Naive B cell (primary cell): ENCODE measurements around the gene PCYT2. TPM values are rescaled to one million over a fixed set of nuclear protein-coding genes. Genes with fewer than 3 reads are reported as not detected.

Experiments
- ATAC-seq, 2 donors: fragments of 150-1000 bp; cut with Tn5 transposase; 2 replicates each; pipeline ENCODE4 v1.10.0; 2021; ENCODE audit warnings: low read depth in 2 of 2, mild to moderate bottlenecking in 2 of 2, moderate library complexity in 2 of 2
- DNase-seq: peaks from one replicate; pipeline ENCODE4 v3.0.0; 2022
- H3K27ac Mint-ChIP-seq, 6 donors: one replicate each; pipeline ENCODE4 v1.8.0; 2020 to 2022; ENCODE audit warnings: mild to moderate bottlenecking in 6 of 6, mixed read lengths in 6 of 6, moderate library complexity in 5 of 6, inconsistent platforms in 2 of 6
- H3K27me3 Mint-ChIP-seq, 3 donors: one replicate each; pipeline ENCODE4 v1.8.0; 2021 to 2022; ENCODE audit warnings: mixed read lengths in 3 of 3, mild to moderate bottlenecking in 1 of 3
- H3K36me3 Mint-ChIP-seq, 2 donors: one replicate each; pipeline ENCODE4 v1.8.0; 2020 to 2022; ENCODE audit warnings: mixed read lengths in 2 of 2, inconsistent platforms in 1 of 2, mild to moderate bottlenecking in 1 of 2
- H3K4me1 Mint-ChIP-seq, 3 donors: one replicate each; pipeline ENCODE4 v1.8.0; 2020 to 2022; ENCODE audit warnings: mixed read lengths in 3 of 3, inconsistent platforms in 1 of 3, mild to moderate bottlenecking in 1 of 3, moderate library complexity in 1 of 3
- H3K4me3 Mint-ChIP-seq, 8 donors: one replicate each; pipeline ENCODE4 v1.8.0; 2020 to 2022; ENCODE audit warnings: mild to moderate bottlenecking in 8 of 8, mixed read lengths in 8 of 8, moderate library complexity in 8 of 8, inconsistent platforms in 2 of 8
- H3K9me3 Mint-ChIP-seq, 7 donors: one replicate each; pipeline ENCODE4 v1.8.0; 2020 to 2022; ENCODE audit warnings: mixed read lengths in 7 of 7, mild to moderate bottlenecking in 5 of 7, inconsistent platforms in 2 of 7, moderate library complexity in 1 of 7
- polyA plus RNA-seq, 6 donors: library from polyadenylated mRNA; unstranded; fragments of 300-500 nt; fragmentation: Illumina TruSeq; gene quantifications; one replicate each; pipeline ENCODE4 v1.2.3, GENCODE V29; 2021; ENCODE audit warnings: low read depth in 6 of 6

The PCYT2 gene
- 10 to 100 TPM; 19.0 to 28.4 (median 21.2) TPM for polyA plus RNA-seq

GRCh38 chr17:81911277-81911961, at the start of gene PCYT2:
Gene PCYT2 (minus strand): TSS chr17:81911399. CDS start chr17:81911355, 44 bp downstream.
- Mint-ChIP-seq H3K27me3 (no peaks in the 10 kb centered on the region), H3K4me1 (peaks cover 10 to 16% (median 13%) of the 10 kb centered on the region in 3 donors), H3K4me3 (peak within 1 kb of the TSS; percentile 76 to 91 (median 87)), H3K27ac (peak within 1 kb of the TSS; percentile 25 to 89 (median 75)), H3K9me3 (no peaks in the 10 kb centered on the region), H3K36me3 (no peaks in the 10 kb centered on the region)
- DNase-seq (peak; percentile 89), ATAC-seq (peak; percentile 92 to 93)

GRCh38 chr17:81960130-81960958, 49.1 kb upstream of the PCYT2 start:
- H3K27me3 Mint-ChIP-seq = peaks cover 18 to 51% (median 31%) of the 10 kb centered on the region in 3 donors
- DNase-seq (no peak), ATAC-seq (no peak)
- peaks cover 0 to 8% (median 5%) of the 10 kb centered on the region in 3 donors for H3K4me1 Mint-ChIP-seq
- H3K27ac Mint-ChIP-seq = no peak overlapping the region
- H3K36me3 Mint-ChIP-seq = no peaks in the 10 kb centered on the region
- H3K9me3 Mint-ChIP-seq = no peaks in the 10 kb centered on the region
- H3K4me3 Mint-ChIP-seq = peak overlapping the region in 3 of 8 donors; percentile 40 to 70 (median 65)

GRCh38 chr17:81959362-81960129, 48.3 kb upstream of the PCYT2 start:
- ATAC-seq (peak; percentile 96), DNase-seq (peak; percentile 83)
- H3K36me3 Mint-ChIP-seq = no peaks in the 10 kb centered on the region
- peak overlapping the region in 7 of 8 donors; percentile 39 to 88 (median 74) for H3K4me3 Mint-ChIP-seq
- H3K27ac Mint-ChIP-seq = peak overlapping the region in 1 of 6 donors; percentile 92
- H3K27me3 Mint-ChIP-seq = peaks cover 18 to 57% (median 28%) of the 10 kb centered on the region in 3 donors
- peaks cover 0 to 8% (median 5%) of the 10 kb centered on the region in 3 donors for H3K4me1 Mint-ChIP-seq
- H3K9me3 Mint-ChIP-seq = no peaks in the 10 kb centered on the region

GRCh38 chr17:81958633-81959342, 47.6 kb upstream of the PCYT2 start:
- Mint-ChIP-seq H3K4me3 (peak overlapping the region; percentile 15 to 88 (median 72)), H3K4me1 (peaks cover 0 to 8% (median 5%) of the 10 kb centered on the region in 3 donors), H3K36me3 (no peaks in the 10 kb centered on the region), H3K9me3 (no peaks in the 10 kb centered on the region), H3K27ac (peak overlapping the region in 1 of 6 donors; percentile 92), H3K27me3 (peaks cover 18 to 51% (median 23%) of the 10 kb centered on the region in 3 donors)
- no peak for ATAC-seq
- DNase-seq = no peak

- no peaks in the 10 kb centered on the region for H3K36me3 Mint-ChIP-seq
- peaks cover 0 to 8% (median 5%) of the 10 kb centered on the region in 3 donors for H3K4me1 Mint-ChIP-seq
- H3K27me3 Mint-ChIP-seq = peaks cover 14 to 42% (median 23%) of the 10 kb centered on the region in 3 donors
- DNase-seq = no peak
- peak overlapping the region in 4 of 8 donors; percentile 45 to 74 (median 66) for H3K4me3 Mint-ChIP-seq
- ATAC-seq = no peak
- peak overlapping the region in 1 of 6 donors; percentile 76 for H3K27ac Mint-ChIP-seq
- H3K9me3 Mint-ChIP-seq = no peaks in the 10 kb centered on the region
These were observed 46.7 kb upstream of the PCYT2 start for GRCh38 chr17:81957691-81958432.

GRCh38 chr17:81956607-81957589, 45.7 kb upstream of the PCYT2 start:
- no peak for DNase-seq
- peak overlapping the region in 2 of 8 donors; percentile 45 to 63 for H3K4me3 Mint-ChIP-seq
- H3K4me1 Mint-ChIP-seq = peaks cover 0 to 8% (median 5%) of the 10 kb centered on the region in 3 donors
- peaks cover 9 to 34% (median 23%) of the 10 kb centered on the region in 3 donors for H3K27me3 Mint-ChIP-seq
- no peaks in the 10 kb centered on the region for H3K36me3 Mint-ChIP-seq
- no peaks in the 10 kb centered on the region for H3K9me3 Mint-ChIP-seq
- no peak for ATAC-seq
- H3K27ac Mint-ChIP-seq = peak overlapping the region in 1 of 6 donors; percentile 76

GRCh38 chr17:81955756-81956544, 44.8 kb upstream of the PCYT2 start:
- Mint-ChIP-seq H3K4me3 (peak overlapping the region in 1 of 8 donors; percentile 29), H3K36me3 (no peaks in the 10 kb centered on the region), H3K9me3 (peaks cover 0 to 2% (median 0%) of the 10 kb centered on the region in 7 donors), H3K4me1 (peaks cover 0 to 8% (median 5%) of the 10 kb centered on the region in 3 donors), H3K27me3 (peaks cover 9 to 34% (median 23%) of the 10 kb centered on the region in 3 donors), H3K27ac (no peak overlapping the region)
- ATAC-seq (no peak), DNase-seq (no peak)

GRCh38 chr17:81955058-81955681, 44.0 kb upstream of the PCYT2 start:
- Mint-ChIP-seq H3K36me3 (no peaks in the 10 kb centered on the region), H3K27ac (no peak overlapping the region), H3K27me3 (peaks cover 9 to 34% (median 23%) of the 10 kb centered on the region in 3 donors), H3K4me1 (peaks cover 0 to 8% (median 5%) of the 10 kb centered on the region in 3 donors), H3K9me3 (peaks cover 0 to 2% (median 0%) of the 10 kb centered on the region in 7 donors), H3K4me3 (no peak overlapping the region)
- DNase-seq (no peak), ATAC-seq (no peak)

GRCh38 chr17:81954131-81955057, 43.2 kb upstream of the PCYT2 start:
- ATAC-seq (no peak), DNase-seq (no peak)
- H3K36me3 Mint-ChIP-seq = no peaks in the 10 kb centered on the region
- peaks cover 9 to 34% (median 23%) of the 10 kb centered on the region in 3 donors for H3K27me3 Mint-ChIP-seq
- peaks cover 0 to 8% (median 5%) of the 10 kb centered on the region in 3 donors for H3K4me1 Mint-ChIP-seq
- H3K27ac Mint-ChIP-seq = no peak overlapping the region
- peaks cover 0 to 2% (median 0%) of the 10 kb centered on the region in 7 donors for H3K9me3 Mint-ChIP-seq
- H3K4me3 Mint-ChIP-seq = no peak overlapping the region
